AG10803 (cell line): ENCODE data around the gene MGAT5.

Experiments used
- DNase-seq: peaks from one replicate; pipeline ENCODE4 v3.0.0; 2010; ENCODE audit warnings: low read depth
- H3K4me3 ChIP-seq: 2 replicates; pipeline ENCODE4 v1.5.1; 2011; ENCODE audit warnings: mild to moderate bottlenecking, low read length, control low read depth
- CTCF ChIP-seq: conservative IDR thresholded peaks from 2 replicates; pipeline ENCODE4 v1.5.1; 2011; ENCODE audit warnings: mild to moderate bottlenecking, low read length, control low read depth, inconsistent platforms

Gene MGAT5

GRCh38 chr2:134360745-134361487 is 107.0 kb downstream of the MGAT5 start:
- no peak overlapping the region for H3K4me3 ChIP-seq
- no peak for TF ChIP-seq CTCF
- DNase-seq = no peak

GRCh38 chr2:134361648-134362047 is 107.8 kb downstream of the MGAT5 start:
- TF ChIP-seq CTCF = no peak
- no peak for DNase-seq
- no peak overlapping the region for H3K4me3 ChIP-seq

GRCh38 chr2:134362152-134362668 is 108.3 kb downstream of the MGAT5 start:
- H3K4me3 ChIP-seq = no peak overlapping the region
- DNase-seq = no peak
- TF ChIP-seq CTCF = no peak

- no peak for DNase-seq
- no peak overlapping the region for H3K4me3 ChIP-seq
- TF ChIP-seq CTCF = no peak
These were observed 108.9 kb downstream of the MGAT5 start for GRCh38 chr2:134362740-134363139.

- H3K4me3 ChIP-seq = no peak overlapping the region
- DNase-seq = no peak
- peak; percentile 23; the same call in 1 of the 2 replicates for TF ChIP-seq CTCF
These were observed 111.5 kb downstream of the MGAT5 start for GRCh38 chr2:134365356-134365755.

GRCh38 chr2:134366359-134366758 is 112.5 kb downstream of the MGAT5 start:
- no peak for TF ChIP-seq CTCF
- no peak for DNase-seq
- H3K4me3 ChIP-seq = no peak overlapping the region

- H3K4me3 ChIP-seq = no peak overlapping the region
- TF ChIP-seq CTCF = no peak
- DNase-seq = peak; percentile 40
These were observed 113.3 kb downstream of the MGAT5 start for GRCh38 chr2:134367213-134367612.
